Mesendoderm (in vitro differentiated cells): ENCODE data around the gene TCF4.

ENCODE experiments used
- DNase-seq: peaks from one replicate; pipeline ENCODE4 v3.0.0; 2013
- H2AK5ac ChIP-seq: 2 replicates; pipeline ENCODE4 v1.6.1; 2013; ENCODE audit warnings: low read length, inconsistent platforms
- H2BK120ac ChIP-seq: 2 replicates; pipeline ENCODE4 v1.6.1; 2013; ENCODE audit warnings: low read depth, mild to moderate bottlenecking, low read length, moderate library complexity, mixed read lengths
- H2BK15ac ChIP-seq: replicated peaks from 2 replicates; pipeline ENCODE4 v1.6.1; 2013; ENCODE audit warnings: low read depth, mild to moderate bottlenecking, moderate library complexity
- H2BK5ac ChIP-seq: 2 replicates; pipeline ENCODE4 v1.6.1; 2013; ENCODE audit warnings: low read length, inconsistent platforms
- H3K18ac ChIP-seq: 2 replicates; pipeline ENCODE4 v1.6.1; 2013; ENCODE audit warnings: mild to moderate bottlenecking, low read length, mixed read lengths
- H3K23ac ChIP-seq: one replicate; pipeline ENCODE4 v1.6.1; 2013; ENCODE audit warnings: low read length
- H3K27ac ChIP-seq: 2 replicates; pipeline ENCODE4 v1.5.1; 2013; ENCODE audit warnings: low read depth, mild to moderate bottlenecking, inconsistent platforms, low read length, moderate library complexity
- H3K27me3 ChIP-seq: 2 replicates; pipeline ENCODE4 v1.6.1; 2013; ENCODE audit warnings: low read length, control low read depth, mild to moderate bottlenecking, inconsistent platforms; ENCODE audit not compliant: insufficient read depth, poor library complexity
- H3K36me3 ChIP-seq: 2 replicates; pipeline ENCODE4 v1.6.1; 2013; ENCODE audit warnings: low read length, inconsistent platforms; ENCODE audit not compliant: control insufficient read depth, insufficient read depth
- H3K4ac ChIP-seq: one replicate; pipeline ENCODE4 v1.6.1; 2013; ENCODE audit warnings: low read depth, mild to moderate bottlenecking, low read length, moderate library complexity
- H3K4me1 ChIP-seq: 2 replicates; pipeline ENCODE4 v1.6.1; 2013; ENCODE audit warnings: low read depth, low read length, inconsistent platforms; ENCODE audit not compliant: control insufficient read depth
- H3K4me2 ChIP-seq: 2 replicates; pipeline ENCODE4 v1.6.1; 2013; ENCODE audit warnings: low read length
- H3K4me3 ChIP-seq: 2 replicates; pipeline ENCODE4 v1.5.1; 2013; ENCODE audit warnings: mild to moderate bottlenecking, low read length
- H3K56ac ChIP-seq: one replicate; pipeline ENCODE4 v1.6.1; 2013; ENCODE audit warnings: low read length
- H3K79me1 ChIP-seq: 2 replicates; pipeline ENCODE4 v1.6.1; 2013; ENCODE audit warnings: low read length, inconsistent platforms
- H3K79me2 ChIP-seq: 2 replicates; pipeline ENCODE4 v1.6.1; 2013; ENCODE audit warnings: mild to moderate bottlenecking, low read length; ENCODE audit not compliant: control insufficient read depth, insufficient read depth
- H3K9ac ChIP-seq: 2 replicates; pipeline ENCODE4 v1.6.1; 2013; ENCODE audit warnings: low read length, inconsistent platforms
- H4K5ac ChIP-seq: one replicate; pipeline ENCODE4 v1.6.1; 2013; ENCODE audit warnings: low read length
- H4K8ac ChIP-seq: one replicate; pipeline ENCODE4 v1.6.1; 2013; ENCODE audit warnings: low read depth, mild to moderate bottlenecking, control low read depth, low read length, moderate library complexity
- WGBS: extraction: QIAGEN DNeasy Blood & Tissue Kit; methylation state at CpG from one replicate; pipeline ENCODE4 v1.1.7; 2013; ENCODE audit warnings: low lambda C conversion rate, missing lambda C conversion rate; ENCODE audit not compliant: insufficient coverage; ENCODE audit errors: extremely low coverage; 5-methylcytosine and 5-hydroxymethylcytosine counted together

The TCF4 gene

GRCh38 chr18:55380589-55380988, 207.4 kb downstream of the TCF4 start:
- Histone ChIP-seq H3K4me2 (no peak overlapping the region), H3K9ac (no peak overlapping the region), H4K5ac (no peak overlapping the region), H3K56ac (no peak overlapping the region), H3K27ac (no peak overlapping the region), H2AK5ac (no peak overlapping the region), H2BK120ac (no peak overlapping the region), H4K8ac (no peak overlapping the region), H3K79me2 (peaks cover 24% of the 10 kb centered on the region), H3K79me1 (peaks cover 15% of the 10 kb centered on the region), H3K4me1 (no peaks in the 10 kb centered on the region), H3K4me3 (no peak overlapping the region), H2BK15ac (no peak overlapping the region), H3K36me3 (no peaks in the 10 kb centered on the region), H3K23ac (no peak overlapping the region), H3K27me3 (no peaks in the 10 kb centered on the region), H3K18ac (no peak overlapping the region), H3K4ac (no peak overlapping the region), H2BK5ac (no peak overlapping the region)
- no CpG with 5 or more reads among the region's 7 CpGs for WGBS
- DNase-seq, result no peak

DNA sequence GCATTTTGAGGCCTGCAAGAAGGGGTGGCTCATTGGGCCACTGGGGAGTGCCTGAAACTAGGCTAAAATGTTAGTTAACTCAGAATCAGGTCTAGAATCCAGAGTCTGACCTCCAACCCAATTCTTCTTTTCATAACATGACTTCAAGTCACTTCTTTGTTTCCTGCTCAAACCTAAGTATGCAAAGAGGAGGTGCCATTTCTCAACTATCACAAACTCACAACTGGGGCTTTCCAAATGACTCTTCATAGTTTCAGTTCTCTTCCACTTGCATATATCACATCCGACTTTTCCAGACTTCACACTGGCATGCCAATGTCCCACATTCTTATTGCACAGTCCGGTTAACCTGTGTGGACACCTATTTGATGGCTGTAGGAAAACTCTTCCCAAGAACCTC, 211.6 kb downstream of the TCF4 start:
- Histone ChIP-seq H3K36me3 (no peaks in the 10 kb centered on the region), H3K79me2 (peaks cover 12% of the 10 kb centered on the region), H3K79me1 (peaks cover 9% of the 10 kb centered on the region), H3K23ac (no peak overlapping the region), H3K4me2 (no peak overlapping the region), H3K4me1 (no peaks in the 10 kb centered on the region), H3K56ac (no peak overlapping the region), H2AK5ac (no peak overlapping the region), H4K5ac (no peak overlapping the region), H3K9ac (no peak overlapping the region), H2BK120ac (no peak overlapping the region), H3K27me3 (no peaks in the 10 kb centered on the region), H3K4ac (no peak overlapping the region), H2BK15ac (no peak overlapping the region), H3K4me3 (no peak overlapping the region), H3K18ac (no peak overlapping the region), H3K27ac (no peak overlapping the region), H2BK5ac (no peak overlapping the region), H4K8ac (no peak overlapping the region)
- DNase-seq, result no peak
- WGBS, result no CpG with 5 or more reads among the region's 2 CpGs

DNA sequence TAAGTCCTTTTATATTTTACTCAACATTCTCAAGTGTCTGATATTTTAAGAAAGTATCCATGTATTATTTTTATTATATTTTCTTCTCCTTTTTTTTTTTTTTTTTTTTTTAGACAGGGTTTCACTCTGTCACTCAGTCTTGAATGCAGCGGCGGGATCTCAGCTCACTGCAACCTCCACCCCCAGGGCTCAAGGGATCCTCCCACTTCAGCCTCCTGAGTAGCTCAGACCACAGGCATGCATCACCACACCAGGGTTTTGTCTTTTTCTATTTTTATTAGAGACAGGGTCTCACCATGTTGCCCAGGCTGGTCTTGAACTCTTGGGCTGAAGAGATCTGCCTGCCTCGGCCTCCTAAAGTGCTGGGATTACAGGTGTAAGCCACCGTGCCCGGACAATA, 212.1 kb downstream of the TCF4 start:
- H3K27me3 ChIP-seq, result no peaks in the 10 kb centered on the region
- no peak overlapping the region for H3K4me2 ChIP-seq
- no peak overlapping the region for H3K56ac ChIP-seq
- H3K4me1 ChIP-seq, result no peaks in the 10 kb centered on the region
- H3K9ac ChIP-seq, result no peak overlapping the region
- H4K8ac ChIP-seq, result no peak overlapping the region
- no peak overlapping the region for H3K4me3 ChIP-seq
- H2AK5ac ChIP-seq, result no peak overlapping the region
- H3K23ac ChIP-seq, result no peak overlapping the region
- H2BK5ac ChIP-seq, result no peak overlapping the region
- H2BK120ac ChIP-seq, result no peak overlapping the region
- H2BK15ac ChIP-seq, result no peak overlapping the region
- WGBS, result no CpG with 5 or more reads among the region's 5 CpGs
- H3K27ac ChIP-seq, result no peak overlapping the region
- no peak for DNase-seq
- no peaks in the 10 kb centered on the region for H3K36me3 ChIP-seq
- H3K4ac ChIP-seq, result no peak overlapping the region
- no peak overlapping the region for H3K18ac ChIP-seq
- H3K79me2 ChIP-seq, result peaks cover 12% of the 10 kb centered on the region
- H3K79me1 ChIP-seq, result peaks cover 8% of the 10 kb centered on the region
- H4K5ac ChIP-seq, result no peak overlapping the region

DNA sequence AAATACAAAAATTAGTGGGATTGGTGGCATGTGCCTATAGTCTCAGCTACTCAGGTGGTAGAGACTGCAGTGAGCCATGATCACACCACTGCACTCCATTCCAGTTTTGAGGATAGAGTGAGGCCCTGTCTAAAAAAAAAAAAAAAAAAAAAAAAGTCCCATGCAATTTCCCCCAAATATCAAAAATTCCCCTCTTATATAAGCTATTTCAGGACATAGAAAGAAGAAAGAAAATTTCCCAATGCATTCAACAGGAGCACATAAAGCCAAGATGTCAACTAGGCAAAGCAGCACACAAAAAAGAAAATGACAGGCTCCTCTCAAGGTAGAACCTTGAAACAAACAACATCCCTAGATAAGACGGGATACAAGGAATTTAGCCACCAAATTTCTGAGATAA, 213.3 kb downstream of the TCF4 start:
- peaks cover 6% of the 10 kb centered on the region for H3K79me1 ChIP-seq
- WGBS, result no CpG with 5 or more reads among the region's 1 CpG
- H3K27me3 ChIP-seq, result no peaks in the 10 kb centered on the region
- DNase-seq, result no peak
- H3K27ac ChIP-seq, result no peak overlapping the region
- H3K4me3 ChIP-seq, result no peak overlapping the region
- peaks cover 6% of the 10 kb centered on the region for H3K79me2 ChIP-seq
- H2AK5ac ChIP-seq, result no peak overlapping the region
- no peaks in the 10 kb centered on the region for H3K36me3 ChIP-seq
- H3K18ac ChIP-seq, result no peak overlapping the region
- H2BK120ac ChIP-seq, result no peak overlapping the region
- H3K23ac ChIP-seq, result no peak overlapping the region
- H4K8ac ChIP-seq, result no peak overlapping the region
- no peak overlapping the region for H3K9ac ChIP-seq
- no peak overlapping the region for H2BK5ac ChIP-seq
- no peak overlapping the region for H3K56ac ChIP-seq
- no peak overlapping the region for H3K4ac ChIP-seq
- no peak overlapping the region for H4K5ac ChIP-seq
- no peaks in the 10 kb centered on the region for H3K4me1 ChIP-seq
- H2BK15ac ChIP-seq, result no peak overlapping the region
- H3K4me2 ChIP-seq, result no peak overlapping the region

GRCh38 chr18:55372209-55372608, 215.8 kb downstream of the TCF4 start:
- no peak overlapping the region for H3K18ac ChIP-seq
- no peak overlapping the region for H3K4ac ChIP-seq
- no peak overlapping the region for H2BK15ac ChIP-seq
- H3K4me3 ChIP-seq, result no peak overlapping the region
- no peak overlapping the region for H4K5ac ChIP-seq
- no peak overlapping the region for H3K4me2 ChIP-seq
- WGBS, result no CpG with 5 or more reads among the region's 2 CpGs
- H3K4me1 ChIP-seq, result no peaks in the 10 kb centered on the region
- no peak for DNase-seq
- H2AK5ac ChIP-seq, result no peak overlapping the region
- peaks cover 6% of the 10 kb centered on the region for H3K79me2 ChIP-seq
- H3K56ac ChIP-seq, result no peak overlapping the region
- no peak overlapping the region for H4K8ac ChIP-seq
- H2BK120ac ChIP-seq, result no peak overlapping the region
- H3K27ac ChIP-seq, result no peak overlapping the region
- H3K79me1 ChIP-seq, result peaks cover 10% of the 10 kb centered on the region
- no peak overlapping the region for H2BK5ac ChIP-seq
- H3K23ac ChIP-seq, result no peak overlapping the region
- no peaks in the 10 kb centered on the region for H3K27me3 ChIP-seq
- H3K9ac ChIP-seq, result no peak overlapping the region
- no peaks in the 10 kb centered on the region for H3K36me3 ChIP-seq

- Histone ChIP-seq H3K4me1 (no peaks in the 10 kb centered on the region), H3K27ac (no peak overlapping the region), H2AK5ac (no peak overlapping the region), H3K23ac (no peak overlapping the region), H3K9ac (no peak overlapping the region), H2BK5ac (no peak overlapping the region), H3K18ac (no peak overlapping the region), H2BK120ac (no peak overlapping the region), H3K4me3 (no peak overlapping the region), H2BK15ac (no peak overlapping the region), H3K56ac (no peak overlapping the region), H3K36me3 (no peaks in the 10 kb centered on the region), H3K79me2 (peaks cover 4% of the 10 kb centered on the region), H4K5ac (no peak overlapping the region), H3K27me3 (no peaks in the 10 kb centered on the region), H3K4ac (no peak overlapping the region), H3K79me1 (peaks cover 10% of the 10 kb centered on the region), H3K4me2 (no peak overlapping the region), H4K8ac (no peak overlapping the region)
- DNase-seq, result no peak
Measured at GRCh38 chr18:55370936-55371335, 217.1 kb downstream of the TCF4 start.
